ENCODE measurements around the gene ADAP1.
"Not testable (repeated sequence)": the region's sequence is repeated elsewhere in the genome, so short reads cannot be mapped to it uniquely, and the experiment has no call there.

ADAP1 gene

GRCh38 chr7:909358-910329, 44.8 kb downstream of the ADAP1 start:
- DNase-seq (ENCODE audit: low read depth), result no peak

- not testable (repeated sequence) for DNase-seq (ENCODE audit: low read depth)
Measured at GRCh38 chr7:908591-909357, 45.7 kb downstream of the ADAP1 start.

DNA sequence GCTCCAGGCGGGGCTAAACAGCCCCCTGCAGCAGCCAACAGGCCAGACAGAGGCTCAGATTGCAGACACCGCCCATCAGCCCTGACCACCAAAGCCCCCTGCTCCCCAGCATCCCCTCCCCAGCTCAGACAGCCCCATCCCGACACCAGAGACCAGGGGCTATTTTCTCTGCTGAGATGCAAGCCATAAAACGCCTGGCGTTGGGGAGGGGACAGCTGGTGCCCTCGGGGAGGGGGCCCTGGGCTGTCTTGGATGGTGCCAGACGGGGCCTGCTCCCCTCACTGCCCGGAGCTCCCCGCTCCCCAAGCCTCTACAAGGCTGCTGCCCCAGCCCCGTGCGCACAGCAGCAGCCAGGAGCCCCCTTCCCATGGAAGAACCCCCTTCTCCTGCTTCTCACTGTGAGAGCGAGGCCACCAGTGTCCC, 46.3 kb downstream of the ADAP1 start:
- DNase-seq (ENCODE audit: low read depth), result no peak

DNA sequence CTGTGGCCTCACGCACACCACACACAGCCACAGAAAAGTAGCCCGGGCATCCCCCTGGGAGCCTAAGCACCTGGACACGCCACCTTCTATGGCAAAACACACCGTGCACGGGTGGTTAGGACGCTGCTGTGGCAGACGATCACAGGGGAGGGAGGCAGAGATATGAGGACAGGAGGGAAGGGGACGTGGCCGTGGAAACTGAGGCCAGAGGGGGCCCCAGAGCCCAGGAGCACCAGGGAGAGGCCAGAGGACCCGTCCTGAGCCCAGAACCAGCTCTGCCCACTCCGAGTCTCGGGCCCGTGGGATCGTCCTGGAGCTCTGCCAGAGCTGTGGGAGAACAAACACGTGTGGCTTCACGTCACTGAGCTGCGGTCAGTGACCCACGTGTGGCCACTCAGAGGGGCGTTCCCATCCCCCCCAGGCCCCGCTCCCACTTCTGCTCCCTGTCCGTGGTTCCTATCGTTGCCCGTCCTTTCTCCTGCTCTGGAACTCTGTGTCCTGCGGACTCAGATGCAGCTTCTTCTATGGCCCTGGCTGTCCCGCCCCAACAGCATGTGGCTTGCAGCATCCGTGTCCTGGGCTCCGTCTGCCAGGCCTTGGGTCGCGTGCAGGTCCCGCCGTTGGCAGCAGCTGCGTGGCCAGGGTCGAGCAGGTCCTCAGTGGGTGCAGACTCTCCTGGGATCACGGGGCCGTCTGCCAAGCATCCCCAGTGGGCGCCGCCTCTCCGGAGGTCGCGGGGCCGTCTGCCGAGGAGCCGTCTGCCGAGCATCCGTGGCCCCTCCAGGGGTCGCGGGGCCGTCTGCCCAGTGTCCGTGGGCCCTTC, 47.1 kb downstream of the ADAP1 start:
- no peak for DNase-seq (ENCODE audit: low read depth)

DNA sequence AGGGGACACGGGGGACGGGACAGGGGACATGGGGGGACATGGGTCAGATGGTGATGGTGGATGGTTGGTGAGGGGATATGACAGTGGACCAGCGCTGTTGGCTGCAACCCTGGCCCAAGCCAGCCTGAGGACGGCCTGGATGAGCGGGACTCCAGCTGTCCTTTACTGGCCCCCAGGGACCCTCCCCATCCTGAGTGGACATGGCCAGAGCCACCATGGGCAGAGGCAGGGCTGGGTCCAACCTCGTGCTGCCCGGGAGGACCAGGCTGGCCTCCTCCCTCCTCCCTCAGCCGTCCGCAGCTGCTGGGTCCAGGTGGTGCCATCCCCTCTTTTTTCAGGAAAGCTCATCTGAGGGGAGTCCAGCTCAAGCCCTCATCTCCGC, 47.7 kb downstream of the ADAP1 start:
- no peak for DNase-seq (ENCODE audit: low read depth)

DNA sequence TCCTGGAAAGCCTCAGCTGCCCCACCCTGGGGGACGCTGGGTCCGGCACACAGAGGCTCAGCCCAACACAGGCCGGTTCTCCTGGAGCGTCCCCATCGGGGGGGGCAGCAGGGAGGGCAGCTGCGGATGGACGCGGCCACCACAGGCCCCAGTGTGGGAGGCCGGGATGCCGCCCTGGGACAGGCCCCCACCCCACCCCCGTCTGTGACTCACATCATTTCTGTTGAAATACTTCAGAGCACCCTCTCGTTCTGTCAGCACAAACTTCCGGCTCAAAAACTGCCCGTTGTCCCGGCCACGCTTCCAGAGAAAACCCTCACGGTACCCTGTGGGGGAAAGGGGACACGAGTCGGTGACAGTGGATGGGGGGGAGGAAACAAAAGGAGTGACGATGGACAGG, 49.6 kb downstream of the ADAP1 start:
- no peak for DNase-seq (ENCODE audit: low read depth)

GRCh38 chr7:903921-904755, 50.3 kb downstream of the ADAP1 start:
- no peak for DNase-seq (ENCODE audit: low read depth)

DNA sequence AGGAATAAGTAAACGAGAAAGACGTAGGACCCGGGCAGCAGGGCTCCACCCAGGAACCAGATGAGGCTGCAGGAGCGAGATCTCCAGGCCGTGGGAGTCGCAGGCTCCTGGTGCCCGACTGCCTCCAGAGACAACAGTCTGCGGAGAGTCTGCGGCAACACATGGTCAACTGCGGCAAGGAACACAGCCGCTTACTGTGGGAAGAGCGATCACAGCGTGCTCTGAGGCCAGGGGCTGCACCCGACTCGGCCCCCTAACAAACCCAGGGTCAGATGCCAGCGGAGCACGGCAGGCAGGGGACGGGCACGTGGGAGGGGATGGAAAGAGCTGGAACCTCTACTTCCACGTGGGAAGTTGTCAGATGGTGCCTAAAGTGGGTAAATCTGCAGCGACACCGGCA, 51.5 kb downstream of the ADAP1 start:
- DNase-seq (ENCODE audit: low read depth), result no peak

- no peak for DNase-seq (ENCODE audit: low read depth)
Measured at GRCh38 chr7:901388-902154, 52.9 kb downstream of the ADAP1 start.

- no peak for DNase-seq (ENCODE audit: low read depth)
Measured at GRCh38 chr7:901041-901387, 53.5 kb downstream of the ADAP1 start.

DNA sequence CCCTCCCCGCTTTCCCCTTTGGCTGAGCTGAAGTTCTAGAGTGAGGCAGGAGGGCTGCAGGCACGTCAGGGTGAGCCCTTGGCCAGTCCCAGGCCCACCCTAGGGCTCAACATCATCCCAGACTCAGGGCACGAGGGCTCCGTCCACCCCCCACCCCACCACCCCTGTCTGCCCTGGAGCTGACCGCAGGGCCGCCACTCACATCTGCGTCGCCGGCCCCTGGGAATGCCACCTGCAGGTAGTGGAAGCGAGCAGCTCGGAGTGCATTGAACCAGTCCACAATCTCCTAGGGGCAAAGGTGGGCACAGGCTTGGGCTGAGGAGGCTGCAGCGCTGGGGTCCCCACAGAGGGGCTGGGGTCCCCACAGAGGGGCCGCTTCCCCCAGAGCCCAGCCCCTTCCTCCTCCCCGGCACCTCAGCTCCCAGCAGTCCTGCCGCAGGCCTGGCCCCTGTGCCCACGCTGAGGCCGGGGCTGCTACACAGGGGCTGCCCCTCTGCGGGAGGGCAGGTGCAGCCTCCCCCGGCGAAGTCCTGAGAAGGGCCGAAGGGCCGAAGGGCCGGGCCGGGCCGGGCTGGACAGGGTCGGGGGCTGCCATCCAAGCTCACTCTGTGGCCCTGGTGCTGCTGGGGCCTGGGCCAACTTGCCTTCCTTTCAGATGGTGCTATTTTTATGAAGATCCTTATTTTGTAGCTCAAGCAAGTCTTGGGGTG, 54.0 kb downstream of the ADAP1 start:
- no peak for DNase-seq (ENCODE audit: low read depth)

DNA sequence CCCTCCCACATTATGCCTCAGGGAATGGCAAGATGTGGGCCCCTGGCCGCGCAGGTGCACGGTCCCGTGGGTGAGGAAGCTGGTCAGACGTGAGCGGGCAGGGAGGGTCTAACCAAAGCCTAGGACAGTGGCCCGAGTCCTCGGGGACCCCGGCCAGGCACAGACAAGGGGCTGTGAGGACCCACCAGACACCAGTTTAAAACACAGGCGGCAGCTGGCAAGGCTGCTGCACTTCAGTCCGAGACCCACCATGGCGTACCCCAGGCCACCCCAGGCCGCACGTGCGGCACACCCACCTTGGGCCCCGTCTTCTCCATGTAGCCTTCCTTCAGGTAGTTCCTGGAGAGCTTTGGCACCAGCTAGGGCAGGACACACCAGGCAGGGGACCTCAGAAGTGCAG, 54.7 kb downstream of the ADAP1 start:
- no peak for DNase-seq (ENCODE audit: low read depth)

DNA sequence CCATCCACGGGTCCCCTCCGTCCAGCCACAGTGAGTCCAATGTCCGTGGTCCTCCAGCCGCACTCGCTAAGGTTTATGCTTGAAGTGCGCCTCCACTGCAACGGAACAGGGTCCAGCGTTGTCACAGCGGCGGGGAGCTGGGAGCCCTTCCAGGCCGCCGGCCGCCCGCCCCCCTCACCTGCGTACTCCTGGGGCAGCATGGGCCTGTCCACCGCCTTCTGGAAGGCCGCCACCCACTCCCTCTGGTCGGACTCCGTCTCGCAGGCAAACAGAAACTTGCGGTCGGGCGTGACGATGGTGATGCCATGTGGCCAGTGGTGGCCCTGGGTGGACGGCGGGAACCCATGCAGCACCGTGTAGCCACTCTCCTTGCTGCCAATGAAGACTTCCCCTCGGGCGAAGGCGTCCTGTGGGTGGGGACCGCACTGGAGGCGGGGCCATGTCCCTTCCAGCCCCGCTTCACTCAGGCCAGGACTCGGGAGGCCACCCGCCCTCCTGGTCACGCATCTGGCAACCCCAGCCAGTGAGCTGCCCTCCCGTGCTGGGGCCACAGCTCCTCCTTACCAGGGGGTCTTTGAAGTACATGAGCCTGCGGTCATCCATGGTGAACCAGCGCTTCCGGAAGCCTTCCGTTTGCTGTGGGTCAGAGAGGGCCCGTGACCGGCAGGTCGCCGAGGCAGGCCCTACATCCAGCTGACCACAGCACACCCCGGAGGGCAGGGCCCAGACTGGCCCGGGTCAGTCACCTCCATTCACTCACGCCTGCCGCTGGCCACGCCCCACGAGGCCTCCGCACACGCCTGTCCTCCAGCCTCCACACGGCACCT, 55.4 kb downstream of the ADAP1 start:
- DNase-seq (ENCODE audit: low read depth), result no peak

- DNase-seq (ENCODE audit: low read depth), result no peak
Measured at GRCh38 chr7:898460-898854, 56.0 kb downstream of the ADAP1 start.

- DNase-seq (ENCODE audit: low read depth), result no peak
Measured at GRCh38 chr7:897771-898376, 56.6 kb downstream of the ADAP1 start.

DNA sequence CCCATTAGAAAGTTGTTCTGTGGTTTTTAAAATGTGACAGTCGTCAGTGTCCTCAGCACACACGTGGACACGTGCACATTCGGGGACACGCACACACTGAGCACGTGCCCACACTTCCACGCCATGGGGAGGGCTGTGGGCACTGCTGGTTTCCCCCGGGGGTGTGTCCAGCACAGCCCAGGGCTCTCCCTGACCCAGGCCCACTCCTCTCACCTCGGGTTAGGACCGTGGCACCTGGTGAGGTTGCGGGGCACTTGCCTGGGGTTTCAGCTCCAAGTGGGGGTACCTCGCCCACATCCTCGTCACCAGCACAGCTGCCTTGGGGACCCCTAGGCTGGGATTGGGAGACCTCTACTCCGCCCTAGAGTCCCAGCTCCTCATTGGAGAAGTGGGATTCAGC, 57.4 kb downstream of the ADAP1 start:
- no peak for DNase-seq (ENCODE audit: low read depth)

- no peak for DNase-seq (ENCODE audit: low read depth)
Measured at GRCh38 chr7:896346-897075, 58.0 kb downstream of the ADAP1 start.

- no peak for DNase-seq (ENCODE audit: low read depth)
Measured at GRCh38 chr7:895451-896052, 58.9 kb downstream of the ADAP1 start.

Data from stimulated activated CD8-positive, alpha-beta memory T cell treated with anti-CD3 and anti-CD28 coated beads, Interleukin-7, amount 100 ng/mL, for 24 hours (primary cell).